Keratinocyte (primary cell): Measurements from ENCODE around the gene PTPRN2.

Source experiments
- EZH2 ChIP-seq: IDR thresholded peaks from one replicate; pipeline ENCODE4 v1.6.1; 2012; ENCODE audit warnings: inconsistent platforms, mild to moderate bottlenecking, low read length, moderate library complexity
- TF ChIP-seq, protein P1 (sequence below), 3 experiments: IDR thresholded peaks in 1 of 3; conservative IDR thresholded peaks in 1 of 3; optimal IDR thresholded peaks in 1 of 3; 2 replicates in 2 of 3; 3 replicates in 1 of 3; pipeline versions ENCODE3 to v1.5.1; 2011; ENCODE audit warnings: low read length in 3 of 3, mild to moderate bottlenecking in 3 of 3, moderate library complexity in 2 of 3, control low read depth in 1 of 3, inconsistent platforms in 1 of 3; ENCODE audit not compliant: insufficient read depth in 2 of 3; ENCODE audit errors: extremely low read depth in 1 of 3

- TF ChIP-seq, protein P1, sequence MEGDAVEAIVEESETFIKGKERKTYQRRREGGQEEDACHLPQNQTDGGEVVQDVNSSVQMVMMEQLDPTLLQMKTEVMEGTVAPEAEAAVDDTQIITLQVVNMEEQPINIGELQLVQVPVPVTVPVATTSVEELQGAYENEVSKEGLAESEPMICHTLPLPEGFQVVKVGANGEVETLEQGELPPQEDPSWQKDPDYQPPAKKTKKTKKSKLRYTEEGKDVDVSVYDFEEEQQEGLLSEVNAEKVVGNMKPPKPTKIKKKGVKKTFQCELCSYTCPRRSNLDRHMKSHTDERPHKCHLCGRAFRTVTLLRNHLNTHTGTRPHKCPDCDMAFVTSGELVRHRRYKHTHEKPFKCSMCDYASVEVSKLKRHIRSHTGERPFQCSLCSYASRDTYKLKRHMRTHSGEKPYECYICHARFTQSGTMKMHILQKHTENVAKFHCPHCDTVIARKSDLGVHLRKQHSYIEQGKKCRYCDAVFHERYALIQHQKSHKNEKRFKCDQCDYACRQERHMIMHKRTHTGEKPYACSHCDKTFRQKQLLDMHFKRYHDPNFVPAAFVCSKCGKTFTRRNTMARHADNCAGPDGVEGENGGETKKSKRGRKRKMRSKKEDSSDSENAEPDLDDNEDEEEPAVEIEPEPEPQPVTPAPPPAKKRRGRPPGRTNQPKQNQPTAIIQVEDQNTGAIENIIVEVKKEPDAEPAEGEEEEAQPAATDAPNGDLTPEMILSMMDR (optimal IDR thresholded peaks at IDR 0.05 in 1 of 3, IDR thresholded peaks at IDR 0.05 in 1 of 3, conservative IDR thresholded peaks at IDR 0.05 in 1 of 3; ENCODE audit: extremely low read depth in 1 of 3, insufficient read depth in 2 of 3, low read length in 3 of 3): no peak
- no peak for TF ChIP-seq EZH2
Observed at GRCh38 chr7:157840914-157841772, 746.5 kb downstream of the PTPRN2 start.
